ENCODE results near the gene TRAK1.

DNA sequence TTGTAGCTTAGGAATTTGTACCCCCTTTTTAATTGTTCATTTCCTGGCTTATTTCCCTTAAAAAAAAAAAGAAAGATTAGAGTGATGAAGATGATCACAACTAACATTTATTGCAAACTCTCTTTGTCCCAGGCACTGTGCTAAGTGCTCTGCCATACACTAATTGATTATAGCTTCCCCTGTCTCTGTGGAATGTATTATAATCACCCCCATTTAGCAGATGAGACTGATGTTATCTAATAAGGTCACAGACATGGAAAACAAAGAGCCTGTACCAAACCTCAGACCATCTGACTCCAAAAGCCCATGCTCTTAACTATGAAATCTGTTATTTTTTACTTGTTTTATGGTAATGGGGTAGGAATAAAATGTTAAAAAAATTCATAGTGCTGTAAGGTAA, 53.1 kb downstream of the TRAK1 start:
- TF ChIP-seq POLR2A (IDR thresholded peaks at IDR 0.05) (no peak), CTCF (IDR thresholded peaks at IDR 0.05) (no peak)
